Measurements from ENCODE around the gene FAP.
A peak's percentile ranks its signal among the peaks of the same experiment; 100 is the strongest.

FAP gene, protein sequence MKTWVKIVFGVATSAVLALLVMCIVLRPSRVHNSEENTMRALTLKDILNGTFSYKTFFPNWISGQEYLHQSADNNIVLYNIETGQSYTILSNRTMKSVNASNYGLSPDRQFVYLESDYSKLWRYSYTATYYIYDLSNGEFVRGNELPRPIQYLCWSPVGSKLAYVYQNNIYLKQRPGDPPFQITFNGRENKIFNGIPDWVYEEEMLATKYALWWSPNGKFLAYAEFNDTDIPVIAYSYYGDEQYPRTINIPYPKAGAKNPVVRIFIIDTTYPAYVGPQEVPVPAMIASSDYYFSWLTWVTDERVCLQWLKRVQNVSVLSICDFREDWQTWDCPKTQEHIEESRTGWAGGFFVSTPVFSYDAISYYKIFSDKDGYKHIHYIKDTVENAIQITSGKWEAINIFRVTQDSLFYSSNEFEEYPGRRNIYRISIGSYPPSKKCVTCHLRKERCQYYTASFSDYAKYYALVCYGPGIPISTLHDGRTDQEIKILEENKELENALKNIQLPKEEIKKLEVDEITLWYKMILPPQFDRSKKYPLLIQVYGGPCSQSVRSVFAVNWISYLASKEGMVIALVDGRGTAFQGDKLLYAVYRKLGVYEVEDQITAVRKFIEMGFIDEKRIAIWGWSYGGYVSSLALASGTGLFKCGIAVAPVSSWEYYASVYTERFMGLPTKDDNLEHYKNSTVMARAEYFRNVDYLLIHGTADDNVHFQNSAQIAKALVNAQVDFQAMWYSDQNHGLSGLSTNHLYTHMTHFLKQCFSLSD

DNA sequence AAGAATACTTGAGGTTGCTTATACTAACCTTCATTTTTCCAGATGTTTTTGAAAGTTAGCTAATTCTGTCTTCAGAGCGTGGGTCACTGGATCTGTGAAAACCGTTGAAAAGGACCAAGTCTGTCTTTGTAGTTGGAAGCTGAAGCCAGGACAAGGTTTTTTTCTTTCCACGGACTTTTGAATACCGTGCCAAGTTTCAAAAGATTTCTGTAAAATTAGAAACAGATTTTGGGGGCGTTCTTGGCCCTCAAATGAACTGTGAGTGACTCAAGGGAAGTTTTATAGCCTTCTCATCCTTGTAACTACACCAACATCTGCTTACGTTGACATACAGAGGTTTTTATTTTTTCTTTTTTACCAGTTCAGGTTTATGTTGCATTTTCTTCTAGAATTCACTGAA lies at the start of gene FAP:
Gene FAP (minus strand): TSS at position 152 of the 400 bp plus-strand sequence. CDS start 118 bp downstream, at position 34.
- peak; percentile 96 for DNase-seq (ENCODE audit: low read depth)

DNA sequence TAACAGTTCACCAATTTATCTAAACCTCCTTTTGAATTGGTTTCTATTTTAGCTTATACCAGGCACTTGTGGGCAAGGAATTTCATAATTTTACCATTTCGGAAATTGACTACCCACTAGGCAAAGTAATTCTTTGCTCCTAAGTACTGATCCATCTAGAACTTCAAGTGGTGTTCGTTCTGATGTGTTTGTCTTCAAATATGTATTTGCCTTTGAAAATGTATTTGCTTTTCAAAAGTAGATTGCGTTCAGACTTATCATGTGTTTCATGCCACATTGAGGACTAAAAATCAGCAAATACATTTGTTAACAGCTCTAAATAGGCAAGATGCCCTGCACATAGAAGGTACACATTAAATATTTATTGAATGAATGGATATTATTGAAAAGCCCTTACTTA lies 48.5 kb upstream of the FAP start:
- no peak for DNase-seq (ENCODE audit: low read depth)

DNA sequence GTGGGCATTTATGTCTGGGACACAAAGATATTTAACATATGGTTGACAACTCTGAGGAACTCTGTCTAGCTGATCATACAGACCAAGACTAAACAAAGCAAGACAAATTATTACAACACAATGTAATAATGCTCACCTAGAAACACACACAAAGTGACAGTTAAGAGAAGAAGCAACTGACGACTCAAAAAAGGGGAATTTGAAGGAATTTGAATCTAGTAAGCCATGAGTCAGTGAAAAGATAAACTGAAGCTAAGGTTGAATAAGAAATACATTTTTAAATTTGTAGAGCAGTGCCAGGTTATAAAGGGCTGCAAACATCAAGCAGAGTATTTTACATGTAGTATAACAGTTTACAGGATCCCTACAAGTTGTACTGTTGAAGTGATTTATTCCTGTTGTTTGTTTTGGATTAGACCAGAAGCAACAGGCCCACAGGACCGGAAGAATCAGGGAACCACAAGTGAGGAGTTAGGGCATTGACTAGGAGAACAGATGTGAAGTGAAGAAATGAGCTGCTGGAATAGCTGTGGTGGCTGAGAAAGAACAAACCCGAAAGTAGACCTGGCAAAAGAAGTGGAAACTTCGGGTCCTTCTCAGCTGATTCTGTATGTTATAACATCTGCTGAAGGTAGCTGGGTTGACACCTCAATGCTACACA lies 39.6 kb upstream of the FAP start:
- peak; percentile 32 for DNase-seq (ENCODE audit: low read depth)

DNA sequence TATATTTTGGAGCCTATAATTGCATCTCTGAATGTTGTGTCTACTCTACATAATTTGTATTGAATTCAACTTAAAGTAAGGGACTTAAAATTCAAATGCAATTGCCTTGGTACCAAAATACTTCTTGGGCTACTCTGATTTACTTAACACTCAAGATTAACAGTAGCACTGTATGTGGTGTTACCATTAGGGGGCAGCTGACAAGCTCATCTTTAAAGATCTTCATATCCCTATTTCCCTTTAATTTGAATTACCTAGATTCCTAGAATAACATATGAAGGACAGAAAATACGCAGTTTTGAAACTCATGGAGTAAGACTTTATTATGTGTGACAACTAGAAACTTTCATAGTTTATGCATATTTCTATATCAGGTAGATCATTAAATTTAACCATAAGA lies 37.4 kb upstream of the FAP start:
- DNase-seq (ENCODE audit: low read depth): no peak

DNA sequence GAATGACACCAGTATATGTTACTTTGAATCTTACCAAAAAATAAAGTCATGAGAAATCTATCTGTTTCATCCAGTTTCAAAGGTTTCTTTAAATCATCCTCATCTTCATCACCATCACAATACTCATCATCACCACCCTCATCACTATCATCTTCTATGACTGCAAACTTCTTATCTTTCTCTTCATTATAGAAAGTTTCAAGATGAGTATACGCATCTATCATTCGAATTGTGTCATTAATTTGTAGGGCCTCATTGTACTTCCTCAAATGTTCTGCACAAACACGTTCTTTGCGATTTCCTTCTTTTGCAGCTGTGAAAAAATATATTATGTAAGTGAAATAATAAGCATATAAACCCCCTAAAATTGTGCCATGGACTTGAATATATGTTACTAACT lies 34.1 kb upstream of the FAP start:
- no peak for DNase-seq (ENCODE audit: low read depth)

DNA sequence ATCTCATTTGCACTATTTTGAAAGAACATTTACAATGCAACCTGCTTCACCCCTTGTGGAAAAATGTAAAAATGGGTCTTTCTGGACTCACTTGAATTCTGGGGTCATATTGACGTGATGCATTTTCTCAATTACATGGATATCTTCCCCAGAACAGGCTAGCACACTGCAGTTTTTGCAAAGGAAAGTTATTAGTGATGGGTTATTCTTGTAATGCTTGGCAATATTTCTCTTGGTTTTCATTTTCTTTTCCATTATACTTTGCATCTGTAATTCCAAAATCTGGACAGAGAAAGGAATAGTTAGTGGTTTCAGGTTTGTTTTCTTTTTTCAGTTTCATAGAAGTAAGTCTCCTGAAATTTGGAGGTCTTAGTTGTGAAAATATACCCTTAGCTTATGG lies 24.8 kb upstream of the FAP start:
- DNase-seq (ENCODE audit: low read depth): no peak

DNA sequence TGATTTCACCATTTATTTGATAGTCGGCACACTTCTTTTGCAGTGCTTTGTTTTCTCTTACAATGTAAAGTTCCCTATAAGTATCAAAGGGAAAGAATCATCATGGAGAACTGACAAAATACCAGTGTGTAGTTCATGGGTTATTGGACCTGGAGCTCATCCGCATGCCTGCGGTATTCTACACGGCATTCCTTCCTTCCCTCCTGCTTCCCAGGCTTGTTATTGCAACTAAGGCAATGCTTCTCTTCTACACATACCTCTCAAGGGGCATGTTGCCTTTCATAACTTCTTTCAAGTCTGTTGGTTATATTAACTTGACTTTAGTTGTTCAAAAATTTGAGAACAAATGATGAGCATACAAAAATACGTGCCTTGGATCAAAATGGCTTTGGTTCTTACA lies 24.3 kb upstream of the FAP start:
- no peak for DNase-seq (ENCODE audit: low read depth)

DNA sequence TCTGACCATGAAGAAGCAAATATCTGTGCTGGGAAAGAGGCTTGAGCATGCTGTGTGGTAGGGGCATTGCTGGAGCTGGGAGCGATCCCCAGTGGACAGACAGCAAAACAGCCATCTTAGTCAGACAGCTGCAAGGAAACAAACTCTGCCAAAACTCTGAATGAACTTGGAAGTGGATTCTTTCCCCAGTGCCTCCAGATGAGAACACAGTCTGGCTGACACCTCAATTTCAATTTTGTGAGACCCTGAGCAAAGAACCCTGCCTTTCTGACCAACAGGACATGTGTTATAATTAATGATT lies 23.2 kb upstream of the FAP start:
- no peak for DNase-seq (ENCODE audit: low read depth)

DNA sequence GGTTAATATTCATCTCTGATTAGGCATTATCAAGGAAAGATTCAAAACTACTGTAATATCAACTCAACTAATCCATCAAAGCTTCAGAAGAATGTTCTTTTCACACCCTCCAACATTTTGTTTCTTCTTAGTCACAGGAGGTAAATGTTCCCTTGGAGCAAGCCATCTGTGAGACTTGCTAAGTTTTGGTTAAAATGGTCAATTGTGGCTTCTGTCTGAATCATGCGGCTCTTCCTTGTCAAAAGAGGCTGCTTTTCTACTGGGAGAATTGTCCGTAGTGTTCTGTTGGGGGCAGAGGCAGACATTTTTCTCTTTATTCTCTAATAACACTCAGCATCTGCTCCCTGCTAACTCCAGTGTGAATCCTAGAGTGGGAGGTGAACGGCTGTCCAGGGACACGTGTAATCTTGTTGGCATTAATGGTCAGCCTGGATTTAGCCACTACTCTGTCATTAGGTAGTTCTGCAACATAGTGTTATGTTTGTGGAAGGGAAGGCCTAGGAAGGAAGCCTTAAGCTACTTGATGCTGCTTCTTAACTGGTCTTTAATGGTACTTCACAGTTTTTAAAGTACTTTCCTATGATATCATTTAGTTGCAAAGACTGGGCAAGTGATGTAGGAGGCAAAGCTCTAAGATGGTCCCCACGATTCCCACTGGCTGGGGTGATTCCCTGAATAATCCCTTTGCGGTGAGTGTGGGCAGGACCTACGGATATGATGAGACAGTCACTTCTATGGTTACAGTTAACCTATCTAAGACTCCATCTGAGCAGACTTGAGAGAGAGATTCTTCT lies 22.6 kb upstream of the FAP start:
- DNase-seq (ENCODE audit: low read depth): no peak

DNA sequence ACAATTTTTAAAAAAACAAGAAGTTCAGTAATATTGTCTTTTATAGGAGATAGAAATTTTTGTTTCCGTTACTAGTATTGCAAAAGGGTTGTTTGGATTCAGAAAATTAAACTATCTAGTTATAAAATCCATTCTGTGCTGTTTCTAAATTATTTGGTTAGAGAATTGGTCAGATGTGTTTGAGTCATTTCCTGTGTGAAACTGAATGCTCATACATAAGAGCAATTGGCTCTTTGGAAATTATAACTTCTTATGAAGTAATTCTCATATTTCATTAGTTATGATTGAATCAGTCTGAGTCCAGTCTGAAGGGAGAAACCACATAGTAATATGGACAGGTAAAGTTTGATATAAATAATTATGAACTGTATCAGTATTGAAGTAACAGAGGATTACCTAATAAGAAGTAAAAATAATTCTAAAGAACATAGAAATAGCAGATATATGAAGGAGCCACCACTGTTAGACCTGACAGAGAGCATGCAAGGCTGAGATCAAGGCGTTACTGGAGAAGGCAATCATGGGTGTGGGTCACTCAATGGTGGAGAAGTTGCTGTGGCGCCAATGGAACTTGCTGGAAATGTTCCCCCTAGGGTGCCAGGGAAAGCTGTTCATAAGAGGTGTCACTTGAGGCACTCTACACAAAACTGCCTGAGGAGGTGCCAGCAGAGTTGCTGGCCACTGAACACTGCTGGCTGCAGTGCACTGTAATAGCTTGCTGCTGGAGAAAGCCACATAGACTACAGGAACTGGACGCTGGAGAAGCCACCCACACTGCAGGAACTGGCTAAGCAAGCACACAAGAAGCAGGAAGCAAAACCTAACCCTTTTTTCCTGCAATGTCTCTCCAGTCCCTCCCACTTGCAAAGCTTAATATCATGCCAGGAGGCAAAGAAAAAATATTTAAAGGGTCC lies 18.0 kb upstream of the FAP start:
- DNase-seq (ENCODE audit: low read depth): peak; percentile 81

DNA sequence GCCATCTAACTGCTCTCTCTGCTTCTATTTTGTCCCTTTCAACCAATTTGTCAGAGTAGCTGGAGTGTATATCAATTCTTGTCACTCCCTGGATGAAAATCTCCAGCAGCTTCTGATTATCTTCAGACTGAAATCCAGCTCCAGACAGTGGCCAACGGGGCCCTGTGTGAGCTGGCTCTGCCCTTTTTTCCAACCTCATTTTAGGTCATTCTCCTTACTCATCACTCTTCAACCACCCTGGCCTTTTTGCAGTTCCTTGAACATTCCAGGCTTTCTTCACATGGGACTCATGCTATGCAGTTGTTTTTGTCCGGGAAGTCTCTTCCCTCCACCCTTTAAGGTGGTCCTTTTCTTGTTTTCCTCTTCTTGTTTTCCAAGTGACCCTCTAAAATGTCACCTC lies 15.4 kb upstream of the FAP start:
- DNase-seq (ENCODE audit: low read depth): peak; percentile 66

DNA sequence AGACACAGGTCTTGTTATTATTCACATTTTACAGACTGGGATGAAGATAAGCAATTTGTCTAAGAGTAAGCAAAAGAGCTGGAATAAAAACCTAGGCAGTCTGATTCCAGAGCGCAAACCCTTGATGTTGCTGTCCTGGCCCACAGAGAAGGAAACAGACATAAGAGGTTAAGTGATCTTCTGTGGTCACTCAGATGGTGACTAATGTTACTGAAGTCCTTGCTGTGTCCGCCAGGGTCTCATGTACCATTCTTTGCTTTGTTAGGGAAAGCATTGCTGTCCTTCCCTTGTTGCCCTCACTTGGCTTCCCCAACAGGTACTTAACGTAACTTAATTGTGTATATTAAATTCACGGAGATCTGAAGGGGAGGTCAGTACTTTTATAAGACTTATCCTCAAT lies 14.9 kb upstream of the FAP start:
- peak; percentile 32 for DNase-seq (ENCODE audit: low read depth)

DNA sequence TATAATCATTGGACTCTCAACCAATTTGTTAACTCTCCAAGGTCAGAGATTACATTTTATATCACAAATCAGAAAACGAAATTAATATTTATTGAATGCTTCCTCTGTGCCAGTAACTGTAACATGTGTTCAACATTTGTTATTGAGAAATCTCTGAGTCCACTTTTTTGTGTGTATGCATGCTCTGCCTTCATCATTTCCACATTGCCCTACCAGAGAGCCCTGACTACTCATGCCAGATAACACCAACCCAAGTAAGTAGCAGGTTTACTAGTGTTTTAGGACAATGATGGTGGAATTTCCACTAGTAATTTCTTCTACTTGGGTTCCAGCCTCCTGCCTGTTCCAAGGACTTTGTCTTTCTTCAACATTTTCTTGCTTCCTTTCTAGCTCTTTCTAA lies 14.2 kb upstream of the FAP start:
- no peak for DNase-seq (ENCODE audit: low read depth)

DNA sequence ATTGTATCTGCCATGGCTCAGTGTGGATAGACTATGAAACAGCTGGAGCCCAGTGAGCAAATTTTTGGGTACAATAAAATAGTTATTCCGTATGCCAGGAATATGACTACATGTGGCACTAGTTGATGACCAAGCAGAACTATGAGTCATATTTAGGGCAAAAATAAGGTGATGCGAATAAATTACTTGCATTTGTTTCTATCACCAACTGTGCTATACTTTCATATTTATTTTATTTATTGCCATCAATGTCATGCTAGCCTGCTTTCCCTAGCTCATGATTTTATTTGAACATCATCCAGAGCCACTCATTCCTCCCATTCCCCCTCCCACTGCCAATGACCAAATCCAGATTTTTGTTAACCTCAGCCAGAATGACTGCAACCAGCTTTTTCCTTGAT lies 13.3 kb upstream of the FAP start:
- DNase-seq (ENCODE audit: low read depth): peak; percentile 47

DNA sequence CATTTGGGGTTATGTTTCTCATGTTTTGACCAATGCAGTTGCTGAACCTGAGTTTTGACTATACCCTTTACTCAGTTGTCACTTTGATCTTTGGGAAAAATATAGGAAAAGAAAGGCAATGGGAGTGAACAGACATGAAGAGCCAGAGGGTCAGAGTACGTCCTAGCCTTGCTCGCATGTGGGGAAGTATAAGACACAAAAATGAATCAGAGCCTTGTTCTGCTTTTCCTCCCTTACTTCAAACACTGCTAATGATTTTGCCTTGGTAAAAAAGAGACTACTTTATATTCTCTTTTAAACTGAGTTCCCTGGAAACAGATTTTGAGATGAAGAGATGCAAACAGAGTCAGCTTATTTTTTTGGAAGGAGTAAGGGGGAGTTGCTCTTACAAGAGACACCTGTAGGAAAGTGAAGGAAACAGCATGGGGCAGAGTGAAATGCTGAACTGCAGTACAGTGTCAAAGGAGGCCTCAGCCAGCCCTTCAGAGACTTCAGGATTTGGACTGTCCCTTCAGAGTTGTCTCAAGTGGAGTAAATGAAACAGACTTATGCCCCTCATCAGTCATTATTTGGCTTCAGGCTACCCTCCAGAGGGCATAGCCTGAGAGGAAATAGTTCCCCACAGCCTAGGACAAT lies 11.1 kb upstream of the FAP start:
- no peak for DNase-seq (ENCODE audit: low read depth)

DNA sequence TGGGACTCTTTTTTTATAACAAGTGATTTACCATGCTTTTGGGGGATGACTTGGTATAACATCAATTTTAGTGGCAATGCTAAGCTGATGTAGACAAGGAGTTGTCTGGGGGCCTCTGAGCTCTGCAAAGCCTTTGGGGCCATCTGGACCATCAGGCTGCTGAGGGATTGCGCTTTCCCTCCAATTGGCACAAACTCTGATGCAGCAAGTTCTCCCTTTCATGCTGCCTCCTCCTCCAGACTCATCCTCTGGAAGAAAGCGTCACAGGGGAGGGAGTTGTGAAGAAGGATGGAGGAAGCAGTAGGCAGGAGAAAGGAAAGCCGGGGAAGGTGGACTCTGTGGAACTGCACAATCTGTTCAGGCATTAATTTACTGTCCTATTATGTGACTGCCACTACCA lies 10.2 kb upstream of the FAP start:
- DNase-seq (ENCODE audit: low read depth): no peak

DNA sequence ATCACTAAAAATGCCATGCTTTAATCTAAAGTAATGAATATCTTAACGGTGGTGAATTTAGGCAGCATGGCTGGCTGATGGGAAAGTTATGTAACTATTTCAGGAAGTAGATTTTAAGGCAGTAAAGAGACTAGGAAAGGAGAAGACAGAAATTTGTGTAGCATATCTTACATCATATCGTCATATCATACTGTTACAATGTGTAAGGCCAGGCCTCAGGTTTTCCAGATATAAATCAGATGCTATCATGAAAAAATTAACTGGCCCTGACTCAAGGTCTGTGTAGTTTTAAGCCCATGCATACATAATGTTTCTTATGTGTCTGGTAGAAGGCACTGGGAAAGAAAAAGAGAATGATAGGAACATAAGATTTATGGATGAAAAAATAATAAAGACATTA lies 8.9 kb upstream of the FAP start:
- no peak for DNase-seq (ENCODE audit: low read depth)

DNA sequence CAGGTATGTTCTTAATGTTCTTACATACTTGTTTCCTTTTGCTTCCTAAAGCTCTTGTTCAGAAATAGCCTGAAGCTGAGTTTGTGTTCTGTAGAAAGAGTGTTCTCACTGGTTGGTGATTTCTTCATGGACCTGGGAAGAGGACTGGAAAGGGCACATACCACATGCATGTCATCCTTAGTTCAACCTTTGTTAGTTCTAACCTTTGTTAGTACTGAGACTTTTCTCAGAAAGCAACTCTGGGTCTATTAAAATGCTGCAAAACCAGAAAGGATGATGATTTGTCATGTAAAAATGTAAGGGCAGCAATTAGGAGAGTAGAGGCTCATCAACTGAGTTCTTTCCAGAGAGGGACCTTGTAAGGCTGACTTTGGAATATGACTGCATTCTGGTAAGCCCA lies 2.5 kb upstream of the FAP start:
- peak; percentile 97 for DNase-seq (ENCODE audit: low read depth)

DNA sequence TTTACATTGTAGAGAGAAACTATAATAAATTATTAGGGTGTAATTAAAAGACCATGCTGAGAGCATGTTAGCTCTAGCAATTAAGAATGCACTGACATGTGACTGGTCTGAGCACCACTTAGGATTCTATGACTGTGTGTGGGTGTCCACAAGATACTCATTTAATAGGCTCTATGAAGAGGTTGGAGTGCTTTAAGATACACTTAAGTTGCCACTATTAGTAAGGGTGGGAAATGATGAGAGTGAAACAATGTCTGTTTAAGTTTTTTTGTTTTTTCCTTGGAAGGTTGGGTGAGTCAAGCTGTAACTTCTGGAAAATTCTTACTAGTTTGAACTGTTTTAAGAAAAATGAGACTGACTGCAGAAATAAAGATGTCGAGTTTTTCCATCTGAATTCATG lies 1.8 kb upstream of the FAP start:
- peak; percentile 59 for DNase-seq (ENCODE audit: low read depth)

DNA sequence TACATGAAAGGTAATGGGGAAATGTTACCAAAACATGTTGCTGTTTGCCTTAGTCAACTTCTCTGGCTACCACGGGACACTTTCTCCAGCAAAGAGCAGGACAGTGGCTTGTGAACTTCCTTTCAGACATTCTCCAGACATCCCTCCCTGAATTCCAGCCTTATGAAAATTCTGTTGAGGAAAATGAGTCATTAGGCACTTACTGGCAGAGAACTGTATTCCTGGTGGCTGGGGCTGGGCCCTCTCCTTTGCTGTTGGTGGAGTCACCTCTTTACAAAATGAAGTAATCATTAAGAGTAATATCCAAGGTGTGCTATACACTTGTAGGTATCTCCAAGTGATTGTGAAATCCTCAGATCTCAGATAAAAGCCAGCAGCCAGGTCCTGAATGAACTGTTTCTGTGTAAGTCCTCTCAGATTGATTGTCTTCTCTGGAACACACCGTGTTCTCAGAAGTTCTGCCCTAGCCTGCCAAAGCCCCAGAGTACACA lies 1.3 kb upstream of the FAP start:
- peak; percentile 98 for DNase-seq (ENCODE audit: low read depth)

DNA sequence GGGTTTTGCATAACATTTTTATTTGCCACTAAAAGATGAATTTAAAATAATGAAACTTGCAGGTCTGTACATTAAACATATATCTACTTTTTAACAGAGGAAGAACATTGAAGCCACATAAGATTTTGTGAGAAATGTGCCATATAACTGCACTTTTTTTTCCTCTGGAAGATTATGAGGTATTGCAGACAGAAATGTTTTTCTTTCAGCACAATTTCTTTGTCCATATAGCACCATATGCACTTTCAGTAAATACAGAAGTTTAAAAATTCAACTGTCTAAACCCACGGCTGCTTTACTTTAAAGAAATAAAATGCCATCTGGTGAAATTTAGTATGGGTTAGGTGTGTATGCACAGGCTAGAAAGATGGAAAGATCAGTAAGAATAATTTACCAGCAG lies 470 bp upstream of the FAP start:
- no peak for DNase-seq (ENCODE audit: low read depth)

Measured in EH (cell line).